K562 (cell line): ENCODE data around the gene HOGA1.

ENCODE experiments used
- NCOR1 ChIP-seq: fragments of 450-650 bp; IDR thresholded peaks from 2 replicates; pipeline ENCODE4 v1.6.1; 2016; ENCODE audit warnings: mild to moderate bottlenecking, moderate library complexity
- NR3C1 ChIP-seq: sonication (generic); formaldehyde crosslinking; IDR thresholded peaks from 2 replicates; pipeline ENCODE4 v1.8.1; 2022; ENCODE audit warnings: missing genetic modification reagents
- POLR2A ChIP-seq: fragments of 450-650 bp; conservative IDR thresholded peaks from 2 replicates; pipeline ENCODE4 v1.6.1; 2016
- POLR2AphosphoS5 ChIP-seq: IDR thresholded peaks from 2 replicates; pipeline ENCODE4 v1.6.1; 2011; ENCODE audit warnings: mild to moderate bottlenecking, low read depth, low read length, moderate library complexity; ENCODE audit not compliant: control insufficient read depth, insufficient read depth
- SIX5 ChIP-seq, 2 experiments: IDR thresholded peaks; 2 replicates each; pipeline ENCODE4 v1.6.1; 2011; ENCODE audit warnings: low read length in 2 of 2, borderline replicate concordance in 1 of 2, low read depth in 1 of 2, mild to moderate bottlenecking in 1 of 2, moderate library complexity in 1 of 2; ENCODE audit not compliant: insufficient read depth in 1 of 2
- TF ChIP-seq, protein P1 (sequence below), 3 experiments: IDR thresholded peaks in 2 of 3; conservative IDR thresholded peaks in 1 of 3; 2 replicates each; pipeline ENCODE4 v1.5.1; 2011 to 2012; ENCODE audit warnings: low read length in 3 of 3, mild to moderate bottlenecking in 3 of 3, control low read depth in 2 of 3, improper control_type of control experiment in 1 of 3, inconsistent platforms in 1 of 3, low read depth in 1 of 3, mixed read lengths in 1 of 3, moderate library complexity in 1 of 3; ENCODE audit not compliant: insufficient read depth in 2 of 3

- TF ChIP-seq, protein P1, sequence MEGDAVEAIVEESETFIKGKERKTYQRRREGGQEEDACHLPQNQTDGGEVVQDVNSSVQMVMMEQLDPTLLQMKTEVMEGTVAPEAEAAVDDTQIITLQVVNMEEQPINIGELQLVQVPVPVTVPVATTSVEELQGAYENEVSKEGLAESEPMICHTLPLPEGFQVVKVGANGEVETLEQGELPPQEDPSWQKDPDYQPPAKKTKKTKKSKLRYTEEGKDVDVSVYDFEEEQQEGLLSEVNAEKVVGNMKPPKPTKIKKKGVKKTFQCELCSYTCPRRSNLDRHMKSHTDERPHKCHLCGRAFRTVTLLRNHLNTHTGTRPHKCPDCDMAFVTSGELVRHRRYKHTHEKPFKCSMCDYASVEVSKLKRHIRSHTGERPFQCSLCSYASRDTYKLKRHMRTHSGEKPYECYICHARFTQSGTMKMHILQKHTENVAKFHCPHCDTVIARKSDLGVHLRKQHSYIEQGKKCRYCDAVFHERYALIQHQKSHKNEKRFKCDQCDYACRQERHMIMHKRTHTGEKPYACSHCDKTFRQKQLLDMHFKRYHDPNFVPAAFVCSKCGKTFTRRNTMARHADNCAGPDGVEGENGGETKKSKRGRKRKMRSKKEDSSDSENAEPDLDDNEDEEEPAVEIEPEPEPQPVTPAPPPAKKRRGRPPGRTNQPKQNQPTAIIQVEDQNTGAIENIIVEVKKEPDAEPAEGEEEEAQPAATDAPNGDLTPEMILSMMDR (IDR thresholded peaks at IDR 0.05 in 2 of 3, conservative IDR thresholded peaks at IDR 0.05 in 1 of 3; ENCODE audit: insufficient read depth in 2 of 3, low read depth in 1 of 3, low read length in 3 of 3), result no peak
- TF ChIP-seq NR3C1 (CRISPR knock-in tag), result no peak
- TF ChIP-seq NCOR1, result no peak
- TF ChIP-seq SIX5 (IDR thresholded peaks at IDR 0.05; ENCODE audit: borderline replicate concordance in 1 of 2, insufficient read depth in 1 of 2, low read depth in 1 of 2, low read length in 2 of 2), result no peak
- no peak for TF ChIP-seq POLR2A
- TF ChIP-seq POLR2AphosphoS5, result no peak
Observed at GRCh38 chr10:97585439-97585811, 1.2 kb downstream of the HOGA1 start.
